ENCODE results near the gene MYO9A. TPM values are rescaled to one million over a fixed set of nuclear protein-coding genes. Genes with fewer than 3 reads are reported as not detected.
"Not testable (repeated sequence)": the region's sequence is repeated elsewhere in the genome, so short reads cannot be mapped to it uniquely, and the experiment has no call there.

MYO9A gene
- total RNA-seq, 1 experiment from 2014 or later: 21.4 TPM

DNA sequence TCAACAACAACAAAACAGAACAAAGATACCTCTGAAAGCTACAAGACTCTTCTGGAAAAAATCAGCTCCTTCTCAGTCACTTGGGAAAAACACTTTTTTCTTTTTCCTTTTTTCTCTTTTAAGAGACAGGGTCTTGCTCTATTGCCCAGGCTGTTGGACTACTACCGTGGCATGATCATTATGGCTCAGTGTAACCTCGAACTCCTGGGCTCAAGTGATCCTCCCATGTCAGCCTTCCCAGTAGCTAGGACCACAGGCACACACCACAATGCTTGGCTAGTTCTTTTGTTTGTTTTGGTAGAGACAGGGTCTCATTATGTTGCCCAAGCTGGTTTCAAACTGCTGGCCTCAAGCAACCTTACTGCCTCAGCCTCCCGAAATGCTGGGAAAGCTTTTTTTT lies 12.8 kb downstream of the MYO9A start:
- H4K8ac ChIP-seq (replicated peaks; ENCODE audit: insufficient read length, low read depth, low read length): no peak overlapping the region
- WGBS (ENCODE audit: extremely low coverage, insufficient read length, low lambda C conversion rate): no CpG with 5 or more reads among the region's 3 CpGs
- H2AK5ac ChIP-seq (ENCODE audit: insufficient read length, low read length): no peak overlapping the region
- H3K14ac ChIP-seq (ENCODE audit: insufficient read depth, low read length): no peak overlapping the region
- Mint-ChIP-seq H3K9me3 (peaks cover 0 to 1% of the 10 kb centered on the region in 2 experiments; a peak in 1 of 5 replicates), H3K4me3 (no peak overlapping the region), H3K27me3 (ENCODE audit: low read depth) (no peaks in the 10 kb centered on the region), H3K36me3 (ENCODE audit: insufficient read depth in 1 of 3, low read depth in 3 of 3) (peaks cover 0 to 2% (median 0%) of the 10 kb centered on the region in 3 experiments; a peak in 2 of 7 replicates), H3K27ac (no peak overlapping the region), H3K4me1 (peaks cover 2 to 6% of the 10 kb centered on the region in 2 experiments; a peak in 2 of 4 replicates)
- no peak overlapping the region for H3K56ac ChIP-seq (ENCODE audit: insufficient read length, low read depth, low read length)
- H3K9me3 ChIP-seq (ENCODE audit: control insufficient read depth, low read depth, low read length): no peaks in the 10 kb centered on the region
- H2BK15ac ChIP-seq (ENCODE audit: low read depth, low read length): no peak overlapping the region
- no peaks in the 10 kb centered on the region for H3K4me1 ChIP-seq (ENCODE audit: insufficient read depth, low read length)
- no peak overlapping the region for H3K18ac ChIP-seq (ENCODE audit: insufficient read length, low read depth, low read length)
- no peak overlapping the region for H2BK12ac ChIP-seq (ENCODE audit: insufficient read length, low read depth, low read length)
- H2BK20ac ChIP-seq (ENCODE audit: low read depth, low read length, poor library complexity, severe bottlenecking): no peak overlapping the region
- DNase-seq: no peak
- no peak overlapping the region for H3T11ph ChIP-seq (ENCODE audit: low read length)
- no peak overlapping the region for H2BK120ac ChIP-seq (ENCODE audit: low read depth, low read length, poor library complexity, severe bottlenecking)
- H3K23me2 ChIP-seq (ENCODE audit: insufficient read length, low read depth, low read length, poor library complexity, severe bottlenecking): no peaks in the 10 kb centered on the region
- H3K23ac ChIP-seq (ENCODE audit: insufficient read length, low read depth, low read length): no peak overlapping the region
- H3K9ac ChIP-seq (ENCODE audit: extremely low read depth, insufficient read length, low read length): no peak overlapping the region
- H3K4ac ChIP-seq (ENCODE audit: low read depth, low read length): no peak overlapping the region
- TF ChIP-seq, protein P1, sequence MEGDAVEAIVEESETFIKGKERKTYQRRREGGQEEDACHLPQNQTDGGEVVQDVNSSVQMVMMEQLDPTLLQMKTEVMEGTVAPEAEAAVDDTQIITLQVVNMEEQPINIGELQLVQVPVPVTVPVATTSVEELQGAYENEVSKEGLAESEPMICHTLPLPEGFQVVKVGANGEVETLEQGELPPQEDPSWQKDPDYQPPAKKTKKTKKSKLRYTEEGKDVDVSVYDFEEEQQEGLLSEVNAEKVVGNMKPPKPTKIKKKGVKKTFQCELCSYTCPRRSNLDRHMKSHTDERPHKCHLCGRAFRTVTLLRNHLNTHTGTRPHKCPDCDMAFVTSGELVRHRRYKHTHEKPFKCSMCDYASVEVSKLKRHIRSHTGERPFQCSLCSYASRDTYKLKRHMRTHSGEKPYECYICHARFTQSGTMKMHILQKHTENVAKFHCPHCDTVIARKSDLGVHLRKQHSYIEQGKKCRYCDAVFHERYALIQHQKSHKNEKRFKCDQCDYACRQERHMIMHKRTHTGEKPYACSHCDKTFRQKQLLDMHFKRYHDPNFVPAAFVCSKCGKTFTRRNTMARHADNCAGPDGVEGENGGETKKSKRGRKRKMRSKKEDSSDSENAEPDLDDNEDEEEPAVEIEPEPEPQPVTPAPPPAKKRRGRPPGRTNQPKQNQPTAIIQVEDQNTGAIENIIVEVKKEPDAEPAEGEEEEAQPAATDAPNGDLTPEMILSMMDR (conservative IDR thresholded peaks at IDR 0.05): no peak
- no peak overlapping the region for H3K27ac ChIP-seq (ENCODE audit: insufficient read length, low read depth, low read length)
- no peaks in the 10 kb centered on the region for H3K79me2 ChIP-seq (ENCODE audit: insufficient read depth, low read length)
- H3K79me1 ChIP-seq (ENCODE audit: insufficient read depth, low read depth, low read length, poor library complexity, severe bottlenecking): no peaks in the 10 kb centered on the region
- H3K4me2 ChIP-seq (ENCODE audit: insufficient read depth, insufficient read length, low read length): no peak overlapping the region
- no peak overlapping the region for H2AFZ ChIP-seq (ENCODE audit: low read length)
- H4K5ac ChIP-seq (ENCODE audit: insufficient read length, low read depth, low read length): no peak overlapping the region
- H3K27me3 ChIP-seq (ENCODE audit: insufficient read depth, low read length): no peaks in the 10 kb centered on the region
- H2BK5ac ChIP-seq (ENCODE audit: insufficient read length, low read length): no peak overlapping the region
- no peaks in the 10 kb centered on the region for H4K20me1 ChIP-seq (ENCODE audit: control insufficient read depth, insufficient read depth, insufficient read length)
- no peak overlapping the region for H4K91ac ChIP-seq (ENCODE audit: insufficient read length, low read depth, low read length)

DNA sequence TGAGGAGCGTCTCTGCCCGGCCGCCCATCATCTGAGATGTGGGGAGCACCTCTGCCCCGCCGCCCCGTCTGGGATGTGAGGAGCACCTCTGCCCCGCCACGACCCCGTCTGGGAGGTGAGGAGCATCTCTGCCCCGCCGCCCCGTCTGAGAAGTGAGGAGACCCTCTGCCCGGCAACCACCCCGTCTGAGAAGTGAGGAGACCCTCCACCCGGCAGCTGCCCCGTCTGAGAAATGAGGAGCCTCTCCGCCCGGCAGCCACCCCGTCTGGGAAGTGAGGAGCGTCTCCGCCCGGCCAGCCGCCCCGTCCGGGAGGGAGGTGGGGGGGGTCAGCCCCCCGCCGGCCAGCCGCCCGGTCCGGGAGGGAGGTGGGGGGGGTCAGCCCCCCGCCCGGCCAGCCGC lies 17.4 kb downstream of the MYO9A start:
- H3T11ph ChIP-seq (ENCODE audit: low read length); H3K9me3 ChIP-seq (ENCODE audit: control insufficient read depth, low read depth, low read length); H2AK5ac ChIP-seq (ENCODE audit: insufficient read length, low read length); H3K9ac ChIP-seq (ENCODE audit: extremely low read depth, insufficient read length, low read length); H3K27me3 ChIP-seq (ENCODE audit: insufficient read depth, low read length); H3K4ac ChIP-seq (ENCODE audit: low read depth, low read length); H3K23me2 ChIP-seq (ENCODE audit: insufficient read length, low read depth, low read length, poor library complexity, severe bottlenecking); H3K4me1 ChIP-seq (ENCODE audit: insufficient read depth, low read length); H3K4me1 Mint-ChIP-seq; H2BK20ac ChIP-seq (ENCODE audit: low read depth, low read length, poor library complexity, severe bottlenecking); H3K27ac ChIP-seq (ENCODE audit: insufficient read length, low read depth, low read length); H3K23ac ChIP-seq (ENCODE audit: insufficient read length, low read depth, low read length); H2BK12ac ChIP-seq (ENCODE audit: insufficient read length, low read depth, low read length); H2BK120ac ChIP-seq (ENCODE audit: low read depth, low read length, poor library complexity, severe bottlenecking); H4K91ac ChIP-seq (ENCODE audit: insufficient read length, low read depth, low read length); H2AFZ ChIP-seq (ENCODE audit: low read length); H3K4me2 ChIP-seq (ENCODE audit: insufficient read depth, insufficient read length, low read length); H2BK5ac ChIP-seq (ENCODE audit: insufficient read length, low read length); H3K79me1 ChIP-seq (ENCODE audit: insufficient read depth, low read depth, low read length, poor library complexity, severe bottlenecking); H3K4me3 Mint-ChIP-seq; H3K18ac ChIP-seq (ENCODE audit: insufficient read length, low read depth, low read length); H3K9me3 Mint-ChIP-seq; H4K5ac ChIP-seq (ENCODE audit: insufficient read length, low read depth, low read length); H3K14ac ChIP-seq (ENCODE audit: insufficient read depth, low read length); H4K8ac ChIP-seq (replicated peaks; ENCODE audit: insufficient read length, low read depth, low read length); H4K20me1 ChIP-seq (ENCODE audit: control insufficient read depth, insufficient read depth, insufficient read length); H3K79me2 ChIP-seq (ENCODE audit: insufficient read depth, low read length); H2BK15ac ChIP-seq (ENCODE audit: low read depth, low read length); H3K27ac Mint-ChIP-seq; DNase-seq; H3K27me3 Mint-ChIP-seq (ENCODE audit: low read depth); H3K56ac ChIP-seq (ENCODE audit: insufficient read length, low read depth, low read length): not testable (repeated sequence)
- no CpG with 5 or more reads among the region's 33 CpGs for WGBS (ENCODE audit: extremely low coverage, insufficient read length, low lambda C conversion rate)
- H3K36me3 Mint-ChIP-seq (ENCODE audit: insufficient read depth in 1 of 3, low read depth in 3 of 3): peaks cover 0 to 10% (median 7%) of the 10 kb centered on the region in 3 experiments; a peak in 4 of 7 replicates
